ENCODE measurements around the gene SIPA1L3.

Gene SIPA1L3

DNA sequence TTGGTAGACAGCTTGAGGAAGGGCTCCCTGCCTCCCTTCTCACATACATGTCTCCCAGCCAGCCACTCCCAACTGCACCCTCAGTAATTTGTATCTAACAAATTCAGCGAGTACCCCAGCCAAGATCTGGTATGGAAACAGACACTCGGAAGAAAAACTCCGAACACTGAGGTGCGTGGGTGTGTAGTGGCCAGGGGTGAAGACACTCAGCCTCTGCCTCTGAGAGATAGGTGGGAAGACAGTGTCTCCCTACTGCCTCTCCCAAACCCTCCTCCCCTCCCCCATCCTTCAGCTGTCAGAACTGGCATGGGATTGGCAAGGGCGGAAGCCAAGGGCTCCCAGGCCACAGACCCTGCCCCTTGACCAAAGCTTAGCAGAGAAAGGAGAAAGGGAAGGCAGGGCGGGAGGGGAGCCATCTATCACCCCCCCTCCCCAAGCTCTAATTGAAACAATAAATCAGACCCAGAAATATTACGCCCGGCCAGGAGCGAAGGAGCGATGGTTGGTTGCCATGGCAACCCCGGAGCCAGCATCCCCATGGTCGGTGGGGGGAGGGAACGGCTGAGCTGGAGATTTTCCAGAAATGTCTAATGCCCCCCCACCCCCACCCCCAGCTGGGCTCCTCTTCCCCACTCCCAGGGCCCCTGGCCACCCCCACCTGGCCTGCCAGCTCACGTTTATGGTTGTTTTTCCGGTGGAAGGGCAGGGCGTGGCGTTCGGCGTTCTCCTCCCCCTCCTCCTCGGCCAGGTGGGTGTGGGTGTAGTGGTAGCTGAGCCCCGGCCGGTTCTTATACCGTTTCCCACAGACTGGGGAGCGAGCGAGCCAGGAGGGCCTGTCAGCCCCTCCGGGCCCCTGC, 310.0 kb downstream of the SIPA1L3 start:
- no peak for DNase-seq (ENCODE audit: low spot score)
- no peak overlapping the region for H3K18ac ChIP-seq (ENCODE audit: low read length)
- peaks cover 5 to 9% of the 10 kb centered on the region in 2 donors for H3K4me1 ChIP-seq (ENCODE audit: control insufficient read depth in 2 of 2, insufficient read depth in 1 of 2, low read depth in 1 of 2, low read length in 2 of 2)
- no peak overlapping the region for H2AK5ac ChIP-seq (ENCODE audit: low read depth, low read length)
- H3K23ac ChIP-seq (ENCODE audit: low read depth, low read length, poor library complexity), result no peak overlapping the region
- H3K79me1 ChIP-seq (ENCODE audit: low read depth, low read length), result peaks cover 6% of the 10 kb centered on the region
- no peak overlapping the region for H2AFZ ChIP-seq (ENCODE audit: low read length)
- H4K91ac ChIP-seq (ENCODE audit: low read depth, low read length, poor library complexity), result no peak overlapping the region
- no peak overlapping the region for H2BK120ac ChIP-seq (ENCODE audit: low read depth, low read length)
- no peak overlapping the region for H3K9ac ChIP-seq (ENCODE audit: low read depth, low read length, poor library complexity)
- no peak overlapping the region for H2BK12ac ChIP-seq (ENCODE audit: low read length)
- H3K9me3 ChIP-seq (replicated peaks in 1 of 2; ENCODE audit: control insufficient read depth in 2 of 2, insufficient read depth in 1 of 2, low read depth in 1 of 2, low read length in 2 of 2), result no peaks in the 10 kb centered on the region
- no peak overlapping the region for H3K4me3 ChIP-seq (ENCODE audit: low read length in 2 of 2)
- H4K8ac ChIP-seq (ENCODE audit: low read depth, low read length), result no peak overlapping the region
- H3K14ac ChIP-seq (ENCODE audit: low read length), result no peak overlapping the region
- H2BK15ac ChIP-seq (ENCODE audit: low read length), result no peak overlapping the region
- no peak overlapping the region for H2BK5ac ChIP-seq (ENCODE audit: low read length)
- WGBS, 2 donors (ENCODE audit: extremely low coverage in 2 of 2, insufficient read length in 2 of 2, insufficient replicate concordance in 1 of 2), result no CpG with 5 or more reads among the region's 26 CpGs
- H3K27me3 ChIP-seq (ENCODE audit: control insufficient read depth in 3 of 3, insufficient read depth in 3 of 3, low read depth in 1 of 3, low read length in 3 of 3), result no peaks in the 10 kb centered on the region
- H3K36me3 ChIP-seq (replicated peaks in 1 of 2; ENCODE audit: control insufficient read depth in 2 of 2, insufficient read depth in 2 of 2, low read length in 2 of 2), result peaks cover 13 to 75% of the 10 kb centered on the region in 2 donors
- no peak overlapping the region for H3K4me2 ChIP-seq (ENCODE audit: insufficient read depth, low read length, poor library complexity, severe bottlenecking)
- no peak overlapping the region for H3K27ac ChIP-seq (replicated peaks; ENCODE audit: low read length)
- no peak overlapping the region for H3K4ac ChIP-seq (ENCODE audit: low read length)

DNA sequence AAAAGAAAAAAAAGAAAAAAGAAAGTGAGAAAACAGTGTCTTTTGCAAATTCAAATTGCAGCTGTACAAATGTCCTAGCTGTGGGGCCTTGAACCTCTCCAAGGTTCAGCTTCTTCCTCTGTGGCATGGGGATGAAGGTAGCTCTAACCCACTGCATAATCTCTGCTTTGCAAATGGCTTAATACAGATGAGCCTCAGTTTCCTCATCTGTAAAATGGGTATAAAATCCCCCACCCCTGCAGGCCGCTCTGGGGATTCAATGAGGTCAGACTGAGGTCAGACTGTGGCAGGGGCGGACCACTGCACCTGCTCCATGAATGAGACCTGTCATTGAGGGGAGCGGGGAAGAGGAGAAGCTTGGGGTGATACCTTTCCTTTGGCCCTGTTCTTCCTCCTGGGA, 311.2 kb downstream of the SIPA1L3 start:
- Histone ChIP-seq H3K4ac (ENCODE audit: low read length) (no peak overlapping the region), H3K4me1 (ENCODE audit: control insufficient read depth in 2 of 2, insufficient read depth in 1 of 2, low read depth in 1 of 2, low read length in 2 of 2) (peaks cover 8 to 9% of the 10 kb centered on the region in 2 donors), H2AK5ac (ENCODE audit: low read depth, low read length) (no peak overlapping the region), H2AFZ (ENCODE audit: low read length) (no peak overlapping the region), H3K9ac (ENCODE audit: low read depth, low read length, poor library complexity) (no peak overlapping the region), H3K36me3 (replicated peaks in 1 of 2; ENCODE audit: control insufficient read depth in 2 of 2, insufficient read depth in 2 of 2, low read length in 2 of 2) (peaks cover 13 to 75% of the 10 kb centered on the region in 2 donors), H3K9me3 (replicated peaks in 1 of 2; ENCODE audit: control insufficient read depth in 2 of 2, insufficient read depth in 1 of 2, low read depth in 1 of 2, low read length in 2 of 2) (no peaks in the 10 kb centered on the region), H3K79me1 (ENCODE audit: low read depth, low read length) (peaks cover 8% of the 10 kb centered on the region), H2BK15ac (ENCODE audit: low read length) (no peak overlapping the region), H3K23ac (ENCODE audit: low read depth, low read length, poor library complexity) (no peak overlapping the region), H4K8ac (ENCODE audit: low read depth, low read length) (no peak overlapping the region), H3K14ac (ENCODE audit: low read length) (no peak overlapping the region), H2BK5ac (ENCODE audit: low read length) (no peak overlapping the region), H3K18ac (ENCODE audit: low read length) (no peak overlapping the region), H3K27ac (replicated peaks; ENCODE audit: low read length) (no peak overlapping the region), H3K4me2 (ENCODE audit: insufficient read depth, low read length, poor library complexity, severe bottlenecking) (no peak overlapping the region), H4K91ac (ENCODE audit: low read depth, low read length, poor library complexity) (no peak overlapping the region), H2BK120ac (ENCODE audit: low read depth, low read length) (no peak overlapping the region), H3K4me3 (ENCODE audit: low read length in 2 of 2) (no peak overlapping the region), H3K27me3 (ENCODE audit: control insufficient read depth in 3 of 3, insufficient read depth in 3 of 3, low read depth in 1 of 3, low read length in 3 of 3) (no peaks in the 10 kb centered on the region), H2BK12ac (ENCODE audit: low read length) (no peak overlapping the region)
- no peak for DNase-seq (ENCODE audit: low spot score)
- no CpG with 5 or more reads among the region's 3 CpGs for WGBS, 2 donors (ENCODE audit: extremely low coverage in 2 of 2, insufficient read length in 2 of 2, insufficient replicate concordance in 1 of 2)

DNA sequence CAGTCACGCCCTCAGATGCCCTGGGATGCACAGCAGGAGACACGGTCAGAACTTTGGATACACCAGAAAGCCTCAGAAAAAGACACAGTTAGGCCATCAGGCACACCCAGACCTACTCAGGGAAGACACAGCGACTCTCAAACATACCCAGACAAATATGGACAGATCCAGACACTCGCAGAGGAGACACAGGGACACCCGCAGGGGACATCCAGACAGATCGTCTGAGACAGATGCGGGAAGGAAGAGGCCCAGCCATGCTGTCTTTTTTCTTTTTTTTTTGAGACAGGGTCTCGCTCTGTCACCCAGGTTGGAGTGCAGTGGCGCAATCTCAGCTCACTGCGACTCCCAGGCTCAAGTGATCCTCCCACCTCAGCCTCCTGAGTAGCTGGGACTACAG, 312.2 kb downstream of the SIPA1L3 start:
- H3K36me3 ChIP-seq (replicated peaks in 1 of 2; ENCODE audit: control insufficient read depth in 2 of 2, insufficient read depth in 2 of 2, low read length in 2 of 2), result peaks cover 12 to 65% of the 10 kb centered on the region in 2 donors
- DNase-seq (ENCODE audit: low spot score), result no peak
- no peak overlapping the region for H3K23ac ChIP-seq (ENCODE audit: low read depth, low read length, poor library complexity)
- WGBS, 2 donors (ENCODE audit: extremely low coverage in 2 of 2, insufficient read length in 2 of 2, insufficient replicate concordance in 1 of 2), result no CpG with 5 or more reads among the region's 10 CpGs
- H3K4me2 ChIP-seq (ENCODE audit: insufficient read depth, low read length, poor library complexity, severe bottlenecking), result no peak overlapping the region
- H3K9ac ChIP-seq (ENCODE audit: low read depth, low read length, poor library complexity), result no peak overlapping the region
- no peak overlapping the region for H2BK15ac ChIP-seq (ENCODE audit: low read length)
- no peak overlapping the region for H2BK5ac ChIP-seq (ENCODE audit: low read length)
- H2AFZ ChIP-seq (ENCODE audit: low read length), result no peak overlapping the region
- no peak overlapping the region for H3K4me3 ChIP-seq (ENCODE audit: low read length in 2 of 2)
- no peak overlapping the region for H2BK12ac ChIP-seq (ENCODE audit: low read length)
- no peak overlapping the region for H3K4ac ChIP-seq (ENCODE audit: low read length)
- no peak overlapping the region for H3K14ac ChIP-seq (ENCODE audit: low read length)
- no peak overlapping the region for H4K91ac ChIP-seq (ENCODE audit: low read depth, low read length, poor library complexity)
- no peak overlapping the region for H2BK120ac ChIP-seq (ENCODE audit: low read depth, low read length)
- no peak overlapping the region for H3K18ac ChIP-seq (ENCODE audit: low read length)
- H3K27me3 ChIP-seq (ENCODE audit: control insufficient read depth in 3 of 3, insufficient read depth in 3 of 3, low read depth in 1 of 3, low read length in 3 of 3), result peaks cover 0 to under 1% (median 0%) of the 10 kb centered on the region in 3 experiments
- H3K9me3 ChIP-seq (replicated peaks in 1 of 2; ENCODE audit: control insufficient read depth in 2 of 2, insufficient read depth in 1 of 2, low read depth in 1 of 2, low read length in 2 of 2), result peaks cover 0 to under 1% of the 10 kb centered on the region in 2 donors
- H3K4me1 ChIP-seq (ENCODE audit: control insufficient read depth in 2 of 2, insufficient read depth in 1 of 2, low read depth in 1 of 2, low read length in 2 of 2), result peaks cover 3 to 7% of the 10 kb centered on the region in 2 donors
- no peak overlapping the region for H2AK5ac ChIP-seq (ENCODE audit: low read depth, low read length)
- H3K79me1 ChIP-seq (ENCODE audit: low read depth, low read length), result peaks cover 8% of the 10 kb centered on the region
- no peak overlapping the region for H3K27ac ChIP-seq (replicated peaks; ENCODE audit: low read length)
- H4K8ac ChIP-seq (ENCODE audit: low read depth, low read length), result no peak overlapping the region

DNA sequence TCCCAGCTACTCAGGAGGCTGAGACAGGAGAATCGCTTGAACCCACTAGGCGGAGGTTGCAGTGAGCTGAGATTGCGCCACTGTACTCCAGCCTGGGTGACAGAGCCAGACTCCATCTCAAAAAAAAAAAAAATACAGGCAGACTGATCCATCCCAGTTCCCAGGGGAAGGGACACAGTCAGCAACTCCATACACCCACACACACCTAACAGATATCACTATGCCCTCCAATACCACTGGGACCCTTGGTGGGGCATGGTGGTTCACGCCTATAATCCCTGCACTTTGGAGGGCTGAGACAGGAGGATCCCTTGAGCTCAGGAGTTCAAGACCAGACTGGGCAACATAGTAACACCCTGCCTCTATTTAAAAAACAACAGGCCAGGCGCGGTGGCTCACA, 314.4 kb downstream of the SIPA1L3 start:
- Histone ChIP-seq H3K27ac (replicated peaks; ENCODE audit: low read length) (no peak overlapping the region), H2BK120ac (ENCODE audit: low read depth, low read length) (no peak overlapping the region), H3K4me3 (ENCODE audit: low read length in 2 of 2) (no peak overlapping the region), H4K8ac (ENCODE audit: low read depth, low read length) (no peak overlapping the region), H3K79me1 (ENCODE audit: low read depth, low read length) (peaks cover 9% of the 10 kb centered on the region), H3K9me3 (replicated peaks in 1 of 2; ENCODE audit: control insufficient read depth in 2 of 2, insufficient read depth in 1 of 2, low read depth in 1 of 2, low read length in 2 of 2) (peaks cover 0 to 1% of the 10 kb centered on the region in 2 donors), H2AK5ac (ENCODE audit: low read depth, low read length) (no peak overlapping the region), H3K18ac (ENCODE audit: low read length) (no peak overlapping the region), H3K4me1 (ENCODE audit: control insufficient read depth in 2 of 2, insufficient read depth in 1 of 2, low read depth in 1 of 2, low read length in 2 of 2) (peaks cover 6 to 10% of the 10 kb centered on the region in 2 donors), H2BK5ac (ENCODE audit: low read length) (no peak overlapping the region), H3K36me3 (replicated peaks in 1 of 2; ENCODE audit: control insufficient read depth in 2 of 2, insufficient read depth in 2 of 2, low read length in 2 of 2) (peaks cover 7 to 51% of the 10 kb centered on the region in 2 donors), H2BK15ac (ENCODE audit: low read length) (no peak overlapping the region), H4K91ac (ENCODE audit: low read depth, low read length, poor library complexity) (no peak overlapping the region), H2BK12ac (ENCODE audit: low read length) (no peak overlapping the region), H3K27me3 (ENCODE audit: control insufficient read depth in 3 of 3, insufficient read depth in 3 of 3, low read depth in 1 of 3, low read length in 3 of 3) (peaks cover 0 to 4% (median 0%) of the 10 kb centered on the region in 3 experiments), H3K23ac (ENCODE audit: low read depth, low read length, poor library complexity) (no peak overlapping the region), H3K9ac (ENCODE audit: low read depth, low read length, poor library complexity) (no peak overlapping the region), H3K4me2 (ENCODE audit: insufficient read depth, low read length, poor library complexity, severe bottlenecking) (no peak overlapping the region), H2AFZ (ENCODE audit: low read length) (no peak overlapping the region), H3K14ac (ENCODE audit: low read length) (no peak overlapping the region), H3K4ac (ENCODE audit: low read length) (no peak overlapping the region)
- no peak for DNase-seq (ENCODE audit: low spot score)
- no CpG with 5 or more reads among the region's 6 CpGs for WGBS, 2 donors (ENCODE audit: extremely low coverage in 2 of 2, insufficient read length in 2 of 2, insufficient replicate concordance in 1 of 2)

Data from neuronal stem cell (in vitro differentiated cells).